ENCODE results near the gene PGM2. TPM values are rescaled to one million over a fixed set of nuclear protein-coding genes. Genes with fewer than 3 reads are reported as not detected.

Gene PGM2
- total and polyA plus RNA-seq, 10 of the 15 experiments (the other 5 are each of a cell fraction or from before 2014, with no cell fraction given), result 11.9 to 41.7 (median 37.1) TPM

GRCh38 chr4:37873386-37873785 lies 46.9 kb downstream of the PGM2 start:
- H3K9ac ChIP-seq (ENCODE audit: control insufficient read depth, insufficient read depth, low read length), result no peak overlapping the region
- no peak for TF ChIP-seq ATF2 (IDR thresholded peaks at IDR 0.05; ENCODE audit: low read length)
- FAIRE-seq, result no peak
- no peaks in the 10 kb centered on the region for H3K79me2 ChIP-seq (ENCODE audit: control insufficient read depth, insufficient read depth, low read length)
- H3K9me3 ChIP-seq (replicated peaks; ENCODE audit: control insufficient read depth, insufficient read depth, low read length), result no peaks in the 10 kb centered on the region
- RAD21 ChIA-PET (ENCODE audit: unreplicated experiment), result no interaction called here
- H3K4me2 ChIP-seq (ENCODE audit: control insufficient read depth, insufficient read depth), result no peak overlapping the region
- H3K36me3 ChIP-seq (ENCODE audit: control insufficient read depth in 2 of 2, insufficient read depth in 2 of 2, low read length in 1 of 2), result no peaks in the 10 kb centered on the region; a peak in 1 of 4 replicates
- H3K4me3 ChIP-seq, result no peak overlapping the region
- no peaks in the 10 kb centered on the region for H4K20me1 ChIP-seq (ENCODE audit: control insufficient read depth, insufficient read depth)
- 100% methylated on average over 1 of the region's 1 CpG for WGBS (ENCODE audit: insufficient coverage, insufficient replicate concordance, low lambda C conversion rate, missing lambda C conversion rate)
- CTCF ChIA-PET, result no interaction called here
- in situ Hi-C loops (cut with MboI), result no loop called here
- no TSS peak for BruUV-seq (replicated peaks)
- no peaks in the 10 kb centered on the region for H3K27me3 ChIP-seq (replicated peaks in 1 of 2; ENCODE audit: control insufficient read depth in 2 of 2, insufficient read depth in 2 of 2, low read length in 1 of 2)
- POLR2A ChIA-PET, result no interaction called here
- H3K4me1 ChIP-seq (ENCODE audit: control insufficient read depth, insufficient read depth, low read length), result no peaks in the 10 kb centered on the region; the same call in 1 of the 2 replicates
- no peak overlapping the region for H2AFZ ChIP-seq (ENCODE audit: control insufficient read depth, low read depth, low read length)
- ATAC-seq, result no peak
- no peak overlapping the region for H3K27ac ChIP-seq (ENCODE audit: control insufficient read depth, insufficient read depth)
- intact Hi-C loops (cut with micrococcal nuclease; ENCODE audit: unreplicated experiment), result no loop called here
- no peak for DNase-seq (ENCODE audit: low read depth, low spot score)
- SMC1A ChIA-PET (ENCODE audit: uncharacterized antibody, unreplicated experiment), result no interaction called here

- H3K4me3 ChIP-seq, result no peak overlapping the region
- in situ Hi-C loops (cut with MboI), result no loop called here
- RAD21 ChIA-PET (ENCODE audit: unreplicated experiment), result no interaction called here
Measured at GRCh38 chr4:37876156-37876555, 49.7 kb downstream of the PGM2 start.

More at GRCh38 chr4:37876156-37876555, 49.7 kb downstream of the PGM2 start:
- 98% methylated on average over 2 of the region's 2 CpGs for WGBS (ENCODE audit: insufficient coverage, insufficient replicate concordance, low lambda C conversion rate, missing lambda C conversion rate)
- H3K4me1 ChIP-seq (ENCODE audit: control insufficient read depth, insufficient read depth, low read length), result no peaks in the 10 kb centered on the region; the same call in 1 of the 2 replicates
- no peak overlapping the region for H3K27ac ChIP-seq (ENCODE audit: control insufficient read depth, insufficient read depth)
- intact Hi-C loops (cut with micrococcal nuclease; ENCODE audit: unreplicated experiment), result no loop called here
- no peaks in the 10 kb centered on the region for H3K36me3 ChIP-seq (ENCODE audit: control insufficient read depth in 2 of 2, insufficient read depth in 2 of 2, low read length in 1 of 2)
- DNase-seq (ENCODE audit: low read depth, low spot score) (no peak), ATAC-seq (no peak), FAIRE-seq (no peak)
- TF ChIP-seq IRF3 (IDR thresholded peaks at IDR 0.05) (no peak), PML (IDR thresholded peaks at IDR 0.05; ENCODE audit: low read length) (no peak), RELA (IDR thresholded peaks at IDR 0.05; ENCODE audit: borderline replicate concordance, partially characterized antibody) (no peak), POLR2AphosphoS5 (IDR thresholded peaks at IDR 0.05; ENCODE audit: low read length) (no peak), HDAC2 (IDR thresholded peaks at IDR 0.05) (no peak), MTA3 (IDR thresholded peaks at IDR 0.05; ENCODE audit: borderline replicate concordance, low read length) (no peak), ETV6 (conservative IDR thresholded peaks at IDR 0.05 in 1 of 2, IDR thresholded peaks at IDR 0.05 in 1 of 2; ENCODE audit: borderline replicate concordance in 1 of 2, low read depth in 1 of 2) (no peak), GABPA (IDR thresholded peaks at IDR 0.05; ENCODE audit: low read depth) (no peak), RUNX3 (IDR thresholded peaks at IDR 0.05; ENCODE audit: low read length) (no peak), NBN (IDR thresholded peaks at IDR 0.05) (no peak), ESRRA (IDR thresholded peaks at IDR 0.05; ENCODE audit: low read length) (no peak), IRF4 (IDR thresholded peaks at IDR 0.05; ENCODE audit: low read depth, low read length) (no peak)
- SMC1A ChIA-PET (ENCODE audit: uncharacterized antibody, unreplicated experiment), result interaction anchor here (0.9 to 1.9 kb wide), 3 partner anchors 13 to 18 kb away, joined by 3 to 6 read pairs (median 4); partner anchors contain the start of gene TBC1D1
- H3K9me3 ChIP-seq (replicated peaks; ENCODE audit: control insufficient read depth, insufficient read depth, low read length), result no peaks in the 10 kb centered on the region
- no peaks in the 10 kb centered on the region for H3K79me2 ChIP-seq (ENCODE audit: control insufficient read depth, insufficient read depth, low read length)
- POLR2A ChIA-PET, result no interaction called here
- CTCF ChIA-PET, result interaction anchor here (0.6 to 1.4 kb wide), 2 partner anchors 12 to 443 kb away, joined by 5 read pairs; no protein-coding TSS in a partner anchor
- BruUV-seq (replicated peaks), result no TSS peak
- no peaks in the 10 kb centered on the region for H3K27me3 ChIP-seq (replicated peaks in 1 of 2; ENCODE audit: control insufficient read depth in 2 of 2, insufficient read depth in 2 of 2, low read length in 1 of 2)
- no peak overlapping the region for H3K4me2 ChIP-seq (ENCODE audit: control insufficient read depth, insufficient read depth)
- no peaks in the 10 kb centered on the region for H4K20me1 ChIP-seq (ENCODE audit: control insufficient read depth, insufficient read depth)
- H2AFZ ChIP-seq (ENCODE audit: control insufficient read depth, low read depth, low read length), result no peak overlapping the region
- no peak overlapping the region for H3K9ac ChIP-seq (ENCODE audit: control insufficient read depth, insufficient read depth, low read length)
